A172 (cell line): ENCODE results near the gene AFG1L. TPM values are rescaled to one million over a fixed set of nuclear protein-coding genes. Genes with fewer than 3 reads are reported as not detected.
"Not testable (repeated sequence)": the region's sequence is repeated elsewhere in the genome, so short reads cannot be mapped to it uniquely, and the experiment has no call there.

Source experiments
- DNase-seq: peaks from one replicate; pipeline ENCODE4 v3.0.0-alpha.2; 2015; ENCODE audit warnings: low spot score
- total RNA-seq: library from RNA; depleted of rRNA; stranded (reverse); fragments of >200 nt; shearing (Covaris generic); gene quantifications from 2 replicates; pipeline ENCODE4 v1.2.3, GENCODE V29; 2014

Gene AFG1L
- total RNA-seq, 1 experiment from 2014 or later: 6.6 TPM

DNA sequence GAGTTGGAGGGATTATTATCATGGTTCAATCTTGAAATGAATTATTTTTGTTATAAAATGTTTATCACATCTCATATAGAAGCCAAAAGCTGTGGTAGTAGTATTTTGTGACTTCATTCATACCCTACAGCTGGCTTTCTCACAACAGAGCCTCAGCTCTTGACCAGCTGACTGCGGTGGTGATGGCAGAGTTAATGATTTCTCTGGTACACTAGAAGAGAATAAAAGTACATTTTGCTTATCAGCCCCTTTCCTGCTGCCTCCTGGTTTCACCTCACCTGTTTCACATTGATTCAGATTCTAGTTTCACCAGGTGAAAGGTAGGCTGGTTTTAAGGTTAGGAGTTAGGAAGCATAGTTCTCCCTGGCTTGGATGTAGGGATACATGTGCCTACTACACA is 55.7 kb downstream of the AFG1L start:
- no peak for DNase-seq

DNA sequence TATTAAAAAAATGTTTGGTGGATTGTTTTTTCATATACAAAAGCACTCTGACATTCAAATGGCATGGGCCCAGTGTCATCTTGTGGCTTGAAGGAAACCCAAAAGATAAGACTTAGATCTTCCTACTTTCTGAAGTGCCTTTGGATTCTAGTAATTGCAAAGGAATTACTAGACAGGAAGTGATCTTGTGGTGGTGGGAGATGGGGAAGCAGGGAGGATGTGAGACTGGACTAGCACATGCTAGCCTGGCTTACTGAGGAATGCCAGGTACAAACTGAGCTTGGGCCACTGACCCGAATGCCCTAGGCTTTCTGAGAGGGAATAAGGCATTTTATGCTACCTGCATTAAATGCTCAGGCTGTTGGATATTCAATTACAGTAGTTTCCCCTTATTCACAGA is 59.0 kb downstream of the AFG1L start:
- peak; percentile 33 for DNase-seq

DNA sequence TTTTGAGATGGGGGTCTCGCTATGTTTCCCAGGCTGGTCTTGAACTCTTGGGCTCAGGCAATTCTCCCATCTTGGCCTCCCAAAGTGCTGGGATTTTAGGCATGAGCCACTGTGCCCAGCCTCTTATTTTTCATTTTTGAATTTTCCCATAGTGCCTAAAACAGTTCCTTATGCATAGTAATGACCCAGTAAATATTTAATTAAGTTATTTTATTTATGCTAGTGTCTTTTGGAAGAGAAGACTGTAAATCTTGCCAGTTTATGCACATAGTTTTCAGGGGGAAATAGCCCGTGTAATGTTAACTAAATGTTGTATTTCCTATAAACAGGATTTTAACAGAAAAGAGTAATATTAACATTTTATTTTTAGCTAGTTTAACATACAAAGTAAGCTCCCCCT is 60.3 kb downstream of the AFG1L start:
- DNase-seq: no peak

DNA sequence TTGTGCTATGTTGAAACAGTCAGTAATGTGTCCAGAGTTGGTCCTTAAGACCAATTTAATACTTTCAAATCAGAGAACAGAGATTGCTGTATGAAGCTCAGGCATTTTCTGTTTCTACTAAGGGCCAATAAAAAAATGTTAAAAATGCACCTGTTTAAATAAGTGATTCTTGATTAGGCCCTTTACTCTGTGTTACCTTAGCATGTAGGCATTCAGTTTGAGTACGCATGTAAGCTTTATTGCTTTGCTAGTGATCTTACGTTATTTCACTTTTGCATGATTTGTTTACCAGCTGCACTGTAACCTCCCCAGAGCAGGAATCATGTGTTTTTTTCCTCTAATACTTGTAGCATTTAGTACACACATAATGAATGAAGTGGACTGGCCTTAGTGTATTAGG is 61.0 kb downstream of the AFG1L start:
- DNase-seq: no peak

DNA sequence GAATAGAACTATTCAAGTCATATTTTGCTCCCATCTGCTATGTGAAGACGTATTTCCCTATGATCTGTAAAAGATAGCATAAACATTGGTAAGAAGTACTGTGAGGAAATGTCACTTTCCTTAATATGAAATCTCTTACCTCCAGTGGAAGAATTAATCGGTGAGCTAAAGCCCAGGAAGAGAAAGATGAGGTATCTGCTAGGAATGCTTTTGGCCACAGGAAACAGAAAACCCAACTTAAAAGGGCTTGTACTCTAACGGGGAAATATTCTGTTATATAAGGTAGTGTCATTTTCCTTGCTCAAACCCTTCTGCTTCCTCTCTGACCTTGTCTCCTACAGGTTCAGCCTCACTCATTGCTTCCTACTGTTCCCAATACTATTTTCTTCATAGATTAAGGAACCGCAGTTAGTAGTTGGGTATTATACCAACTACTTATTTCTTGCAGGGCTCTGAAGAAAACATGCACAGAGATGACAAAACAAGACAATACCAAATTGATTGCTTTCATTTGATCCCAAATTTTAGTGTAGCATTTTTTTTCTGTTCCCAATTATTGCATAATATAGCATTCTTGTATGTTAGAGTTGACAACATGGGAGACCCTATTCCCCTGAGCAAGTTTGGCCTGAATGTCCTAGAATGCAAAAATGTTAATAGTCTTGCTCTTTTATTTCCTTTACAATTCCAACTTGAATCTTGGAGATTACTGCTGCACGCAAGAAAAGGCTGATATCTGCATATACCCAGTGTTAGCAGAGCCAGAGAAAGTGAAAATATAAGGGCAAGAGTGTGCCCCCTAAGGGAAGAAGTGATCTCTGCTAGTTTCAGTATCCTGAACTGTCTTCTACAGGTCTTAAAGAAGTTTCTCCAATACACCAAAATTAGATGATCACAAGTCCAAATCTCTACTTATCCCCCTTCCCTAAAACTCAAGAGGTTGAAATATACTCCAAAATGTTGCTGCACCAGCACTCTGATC is 65.3 kb downstream of the AFG1L start:
- DNase-seq: peak; percentile 4

DNA sequence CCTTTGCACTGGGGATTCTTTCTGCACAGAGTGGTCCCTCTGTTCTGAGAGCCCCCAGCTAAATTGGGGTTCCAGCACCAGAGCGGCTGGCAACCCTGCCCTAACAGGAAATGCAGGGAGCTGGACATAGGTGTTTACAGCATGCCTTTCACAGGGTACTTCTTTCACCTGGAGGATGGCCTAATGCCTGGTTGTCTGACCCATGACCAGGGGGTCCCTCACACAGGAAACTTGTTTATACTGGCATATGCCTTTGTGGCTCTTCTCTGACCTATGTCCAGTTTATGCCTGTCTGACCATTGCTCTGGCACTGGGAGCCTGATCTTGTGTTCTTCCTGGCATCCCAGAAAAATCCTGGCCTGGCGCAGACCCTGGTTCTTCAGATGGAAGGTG is 66.1 kb downstream of the AFG1L start:
- no peak for DNase-seq

DNA sequence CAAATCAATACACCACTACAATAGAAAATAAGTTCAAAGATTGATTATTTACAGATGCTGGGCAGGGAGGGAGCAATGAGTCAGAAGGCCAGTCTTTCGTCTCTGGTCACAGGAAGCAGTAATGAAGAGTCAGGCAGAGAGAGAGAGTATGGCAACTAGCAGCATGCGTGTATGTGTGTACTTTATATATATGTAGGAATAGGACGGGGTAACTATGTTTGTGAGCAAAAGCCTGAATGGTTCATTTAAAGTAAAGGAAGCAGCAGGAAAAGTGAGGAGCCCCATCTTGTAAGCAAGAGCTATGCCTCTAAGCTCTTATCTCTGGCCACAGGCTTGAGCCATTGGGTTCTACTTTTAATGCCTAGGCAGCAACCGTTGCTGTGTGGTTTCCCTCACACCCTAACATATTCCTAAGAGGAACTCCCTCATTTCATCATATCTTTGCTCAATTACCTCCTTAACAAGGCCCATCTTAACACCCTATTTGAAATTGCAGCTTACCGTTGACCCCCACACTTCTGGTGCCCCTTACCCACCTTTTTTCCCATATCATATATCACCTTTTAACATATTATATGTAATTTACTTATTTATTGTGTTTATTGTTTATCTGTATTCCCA is 66.6 kb downstream of the AFG1L start:
- DNase-seq: no peak

DNA sequence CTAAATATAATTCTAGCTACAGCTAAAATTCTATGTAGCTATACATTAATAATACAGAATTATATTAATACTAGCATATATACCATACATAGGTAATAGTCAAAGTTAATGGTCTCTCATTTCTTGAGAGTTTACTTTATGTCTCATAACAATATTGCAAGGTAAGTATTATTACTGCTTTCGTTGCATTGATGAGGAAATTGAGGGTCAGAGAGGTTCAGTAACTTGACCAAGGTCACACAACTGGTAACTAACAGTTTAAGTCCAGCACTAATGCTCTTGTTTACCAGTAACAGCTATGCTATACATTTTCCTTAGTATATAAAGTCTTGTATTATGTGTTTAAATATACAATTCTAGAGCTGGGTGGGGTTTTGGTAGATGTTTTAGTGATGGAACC is 67.6 kb downstream of the AFG1L start:
- DNase-seq: no peak

DNA sequence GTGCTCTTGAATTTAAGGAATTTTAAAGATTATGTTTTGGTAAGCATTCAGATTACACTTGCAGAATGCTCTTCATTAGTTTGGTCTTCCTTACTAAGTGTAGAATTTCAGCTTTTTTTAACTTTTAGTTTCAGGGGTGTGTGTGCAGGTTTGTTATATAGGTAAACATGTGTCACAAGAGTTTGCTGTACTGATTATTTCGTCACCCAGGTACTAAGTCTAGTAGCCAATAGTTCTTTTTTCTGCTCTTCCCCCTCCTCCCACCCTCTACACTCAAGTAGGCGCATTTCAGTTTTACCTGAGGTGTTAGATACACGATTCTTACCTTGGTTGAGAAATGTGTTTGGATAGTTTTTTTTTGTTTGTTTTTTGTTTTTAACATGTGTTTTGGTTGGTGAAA is 68.3 kb downstream of the AFG1L start:
- DNase-seq: no peak

DNA sequence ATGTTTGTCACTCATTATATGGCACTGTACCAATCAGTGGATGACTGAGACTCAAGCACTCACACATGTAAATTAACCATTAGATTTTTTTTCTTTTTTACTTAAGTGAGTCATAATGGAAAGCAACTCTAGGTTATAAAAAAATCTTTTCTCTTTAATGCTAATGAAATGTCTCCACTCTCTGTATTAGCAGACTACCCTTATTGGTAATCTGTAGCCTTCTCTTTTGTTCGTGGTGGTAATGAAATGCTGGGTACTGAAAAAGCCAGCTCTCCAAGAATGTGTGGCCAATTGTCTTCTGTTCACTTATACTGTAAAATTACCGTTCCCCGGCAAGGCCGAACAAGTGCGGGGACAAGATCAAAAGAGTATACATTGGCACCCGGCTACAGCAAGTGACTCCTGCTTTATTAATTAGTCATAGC is 69.0 kb downstream of the AFG1L start:
- peak; percentile 16 for DNase-seq

DNA sequence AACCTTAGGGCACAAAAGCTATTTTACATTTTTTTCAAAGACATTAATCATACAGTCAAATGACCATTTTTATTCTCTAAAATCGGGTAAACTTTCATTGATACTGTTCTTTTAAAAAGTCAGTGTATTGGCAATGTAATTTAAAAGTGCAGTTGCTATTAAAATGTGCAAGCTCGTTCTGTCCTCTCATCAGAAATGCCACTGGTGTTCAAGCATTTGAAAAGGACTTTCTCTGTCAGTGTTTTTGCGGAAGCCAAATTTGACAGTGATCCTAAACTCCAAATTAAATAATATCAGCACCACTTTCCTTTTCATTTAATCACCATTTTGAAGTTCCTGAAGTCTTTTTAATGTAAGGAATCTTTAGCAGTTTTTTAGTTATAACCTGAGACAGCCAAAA is 69.6 kb downstream of the AFG1L start:
- DNase-seq: no peak

DNA sequence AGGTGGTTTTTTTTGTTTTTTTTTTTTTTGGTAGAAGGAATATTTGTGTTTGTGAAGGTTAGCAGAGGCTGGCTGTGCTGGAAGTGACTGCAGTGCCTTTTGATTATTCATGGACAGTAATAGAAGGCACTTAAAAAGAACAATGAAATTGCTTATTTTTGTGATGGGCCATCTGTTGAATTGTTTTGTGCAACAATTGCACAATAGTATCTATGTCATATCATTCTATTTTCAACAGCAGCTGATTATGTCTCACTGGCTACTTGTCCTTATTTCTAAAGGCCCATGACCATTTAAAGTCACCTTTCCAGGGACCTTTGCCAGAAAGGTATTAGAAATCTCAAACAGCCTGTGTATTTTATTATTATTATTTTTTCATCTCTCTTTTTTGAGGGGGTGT is 70.6 kb downstream of the AFG1L start:
- no peak for DNase-seq

DNA sequence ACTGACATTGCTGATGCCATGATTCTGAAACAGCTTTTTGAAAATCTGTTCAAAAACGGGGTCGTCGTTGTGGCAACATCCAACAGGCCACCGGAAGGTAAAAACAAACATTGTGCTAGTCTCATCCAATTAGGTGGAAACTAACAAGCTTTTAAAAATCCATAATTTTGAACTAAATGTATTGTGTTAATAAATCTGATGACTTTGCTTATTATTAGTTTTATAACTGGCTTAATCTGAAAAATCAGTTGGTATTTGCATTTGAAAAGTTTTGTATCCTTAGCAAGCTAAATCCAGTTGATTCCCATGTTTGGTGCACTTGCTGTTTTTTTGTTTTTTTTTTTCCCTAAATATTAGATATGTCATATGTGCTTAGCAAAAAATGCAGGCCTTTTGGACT is 71.4 kb downstream of the AFG1L start:
- no peak for DNase-seq

DNA sequence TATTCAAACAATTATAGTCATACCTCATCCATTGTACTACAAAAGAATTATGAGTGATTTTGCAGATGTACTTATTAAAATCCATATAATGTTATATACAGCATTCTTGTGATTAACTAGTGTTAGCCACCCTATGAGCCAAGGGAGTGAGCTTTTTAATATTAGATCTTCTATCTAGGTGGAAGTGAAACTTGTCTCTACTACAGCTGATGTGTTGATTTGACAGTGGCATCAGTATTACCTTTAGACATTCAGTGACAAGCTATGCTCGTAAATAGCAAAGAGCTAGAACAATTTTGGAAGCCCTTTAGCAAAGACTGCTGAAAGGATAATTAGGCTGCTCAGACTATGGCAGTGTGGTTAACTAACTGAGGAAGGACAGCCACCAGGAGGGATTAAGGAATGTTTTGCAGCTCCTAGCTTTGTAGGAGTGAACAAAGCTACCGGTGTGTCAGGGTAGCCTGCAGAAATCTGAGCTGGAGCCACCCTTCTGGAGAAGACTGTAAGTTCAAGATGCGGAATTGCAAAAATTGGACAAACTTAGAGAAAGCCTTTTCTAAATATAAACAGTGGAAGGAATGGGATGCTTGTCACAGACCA is 73.7 kb downstream of the AFG1L start:
- no peak for DNase-seq

DNA sequence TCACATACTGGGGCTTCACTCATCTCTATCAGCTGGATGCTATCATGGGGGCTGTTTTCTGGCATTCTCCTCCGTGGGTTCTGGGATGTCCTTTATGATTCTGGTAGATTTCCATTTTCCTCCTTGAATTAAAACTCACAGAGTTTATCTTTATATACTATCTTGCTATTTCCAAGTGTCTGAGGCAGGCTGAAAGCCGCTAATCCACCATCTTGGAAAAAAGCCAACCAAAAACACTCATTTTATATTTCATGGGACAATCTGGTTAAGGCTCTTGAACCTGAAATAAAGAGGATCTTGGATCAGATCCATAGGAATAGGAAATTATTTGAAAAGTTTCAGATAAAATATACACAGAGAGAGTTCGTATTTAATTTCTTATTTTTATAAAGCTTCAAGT is 86.0 kb downstream of the AFG1L start:
- no peak for DNase-seq

DNA sequence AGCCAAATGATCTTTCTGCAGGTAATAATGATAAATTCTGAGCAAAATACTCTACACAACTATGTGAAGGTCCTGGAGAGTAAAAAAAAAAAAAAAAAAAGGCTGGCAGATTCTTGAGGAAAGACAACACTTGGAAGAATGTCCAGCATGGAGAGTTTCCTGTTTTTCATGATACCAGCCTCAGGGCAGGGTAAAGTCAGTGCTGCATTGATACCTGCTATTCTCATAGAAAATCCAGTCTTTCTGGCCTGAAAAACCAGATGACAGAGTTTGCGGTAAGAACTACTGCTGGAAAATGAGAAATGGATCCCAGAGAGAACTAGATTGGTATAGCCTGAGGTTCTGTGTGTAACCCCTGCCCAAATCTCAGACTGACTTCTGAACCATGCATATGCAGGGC is 89.1 kb downstream of the AFG1L start:
- no peak for DNase-seq

DNA sequence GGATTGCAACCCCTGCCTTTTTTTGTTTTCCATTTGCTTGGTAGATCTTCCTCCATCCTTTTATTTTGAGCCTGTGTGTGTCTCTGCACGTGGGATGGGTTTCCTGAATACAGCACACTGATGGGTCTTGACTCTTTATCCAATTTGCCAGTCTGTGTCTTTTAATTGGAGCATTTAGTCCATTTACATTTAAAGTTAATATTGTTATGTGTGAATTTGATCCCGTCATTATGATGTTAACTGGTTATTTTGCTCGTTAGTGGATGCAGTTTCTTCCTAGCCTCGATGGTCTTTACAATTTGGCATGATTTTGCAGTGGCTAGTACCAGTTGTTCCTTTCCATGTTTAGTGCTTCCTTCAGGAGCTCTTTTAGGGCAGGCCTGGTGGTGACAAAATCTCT is 94.3 kb downstream of the AFG1L start:
- not testable (repeated sequence) for DNase-seq

DNA sequence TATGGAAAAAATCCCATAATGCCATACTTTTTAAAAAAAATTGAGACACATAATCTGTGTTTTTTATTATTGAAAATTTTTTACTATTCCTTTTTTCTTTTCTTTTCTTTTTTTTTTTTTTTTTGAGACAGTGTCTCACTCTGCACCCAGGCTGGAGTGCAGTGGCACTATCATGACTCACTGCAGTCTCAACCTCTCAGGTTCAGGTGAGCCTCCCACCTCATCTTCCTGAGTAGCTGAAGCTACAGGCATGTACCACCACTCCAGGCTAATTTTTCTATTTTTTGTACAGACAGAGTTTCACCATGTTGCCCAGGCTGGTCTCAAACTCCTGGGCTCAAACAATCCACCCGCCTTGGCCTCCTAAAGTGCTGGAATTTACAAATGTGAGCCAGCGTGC is 100.4 kb downstream of the AFG1L start:
- no peak for DNase-seq

DNA sequence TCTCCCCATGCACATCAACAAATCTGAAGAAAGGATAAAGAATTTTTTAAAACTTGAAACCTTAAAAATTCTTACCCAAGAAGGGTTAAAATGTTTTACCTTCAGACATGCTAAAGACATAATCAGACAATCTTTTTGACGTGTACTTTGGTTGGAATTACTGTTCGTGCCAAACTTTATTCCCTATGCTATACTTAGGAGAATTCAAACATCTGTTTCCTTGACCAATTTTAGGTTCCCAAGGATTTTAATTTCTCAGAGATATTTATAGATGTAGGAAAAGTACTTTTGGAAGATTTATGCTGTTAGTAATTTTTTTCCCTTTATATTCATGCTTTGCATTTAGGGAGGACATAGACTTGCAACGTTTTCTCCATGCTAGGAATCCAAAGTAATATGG is 108.4 kb downstream of the AFG1L start:
- DNase-seq: no peak

DNA sequence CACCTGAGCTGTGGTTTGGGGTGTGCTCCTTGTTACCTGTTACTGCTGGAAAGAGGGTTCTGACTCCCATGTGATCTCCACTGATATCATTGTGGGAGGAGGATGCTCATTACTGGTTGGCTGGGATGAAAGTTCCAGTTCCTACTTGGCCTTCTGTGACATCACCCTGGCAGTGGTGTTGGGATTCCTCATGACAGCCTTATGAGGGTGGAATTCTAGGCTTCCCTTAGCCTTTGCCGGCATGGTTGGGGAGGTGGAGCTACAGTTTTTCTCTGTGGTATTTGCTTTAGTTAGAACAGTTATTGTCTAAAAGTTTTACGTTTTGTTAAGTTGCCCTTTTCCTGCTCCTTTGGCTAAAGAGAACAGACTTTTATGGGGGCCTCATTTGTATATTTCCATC is 112.1 kb downstream of the AFG1L start:
- DNase-seq: no peak

DNA sequence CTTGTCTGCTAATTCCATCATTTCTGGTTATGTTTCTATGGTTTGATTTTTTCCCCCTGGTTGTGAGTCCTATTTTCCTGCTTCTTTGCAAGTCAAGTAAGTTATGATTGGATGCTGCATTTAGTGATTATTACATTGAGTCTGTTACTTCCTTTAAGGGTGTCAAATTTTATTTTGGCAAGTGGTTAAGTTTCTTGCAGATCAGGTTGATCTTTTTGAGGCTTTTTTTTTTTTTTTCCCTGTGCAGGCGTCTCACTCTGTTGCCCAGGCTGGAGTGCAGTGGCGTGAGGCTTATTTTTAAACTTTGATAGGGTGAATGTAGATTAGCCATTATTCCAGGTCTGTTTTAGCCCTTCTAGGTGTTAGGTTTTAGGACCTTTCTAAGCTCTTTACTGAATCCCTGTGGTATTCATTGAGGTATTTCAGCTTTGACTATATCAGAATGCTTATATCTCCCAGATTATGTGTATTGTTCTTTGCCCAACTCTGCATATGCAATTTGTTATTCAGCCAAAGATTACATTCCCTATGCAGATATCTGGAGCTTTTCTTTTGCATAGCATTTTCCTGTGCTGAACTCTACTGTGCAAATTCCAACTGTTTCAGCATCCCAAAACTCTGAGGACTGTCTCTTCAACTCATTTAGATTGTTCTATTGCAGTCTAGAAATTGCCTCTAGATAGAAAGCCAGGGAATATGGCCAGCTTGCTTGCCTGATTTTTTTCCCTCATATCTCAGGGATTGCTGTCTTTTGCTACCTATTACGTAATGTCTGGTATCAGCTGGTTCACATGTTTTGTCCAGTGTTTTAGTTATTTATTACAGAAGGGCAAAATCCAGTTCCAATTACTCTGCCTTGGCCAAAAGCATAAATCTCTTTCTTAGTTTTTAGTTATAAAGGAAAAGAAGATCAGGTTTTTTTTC is 113.3 kb downstream of the AFG1L start:
- no peak for DNase-seq

DNA sequence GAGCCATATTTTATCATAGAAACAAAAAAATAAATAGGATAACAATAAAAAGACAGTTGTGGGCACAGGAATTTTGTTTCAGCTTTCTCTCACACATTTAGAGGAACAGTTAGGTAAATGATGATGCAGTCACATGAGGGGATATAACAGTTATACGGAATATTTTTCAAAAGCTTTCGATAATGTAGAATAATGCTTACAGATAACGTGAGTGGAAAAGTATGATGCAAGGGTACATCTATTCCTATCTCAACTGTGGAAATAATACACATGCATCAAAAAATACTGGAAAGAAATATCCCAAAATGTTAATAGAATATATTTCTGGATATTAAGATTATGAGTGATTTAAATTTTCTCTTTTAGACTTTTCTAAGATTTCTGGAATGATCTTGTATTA is 114.0 kb downstream of the AFG1L start:
- DNase-seq: no peak
